ENCODE results near the gene DOCK3. TPM values are rescaled to one million over a fixed set of nuclear protein-coding genes. Genes with fewer than 3 reads are reported as not detected.

DOCK3 gene
- total RNA-seq, 1 experiment from 2014 or later, result 5.6 TPM

GRCh38 chr3:50676031-50676705 is 1.4 kb downstream of the DOCK3 start (continued):
- TF ChIP-seq, protein P1, sequence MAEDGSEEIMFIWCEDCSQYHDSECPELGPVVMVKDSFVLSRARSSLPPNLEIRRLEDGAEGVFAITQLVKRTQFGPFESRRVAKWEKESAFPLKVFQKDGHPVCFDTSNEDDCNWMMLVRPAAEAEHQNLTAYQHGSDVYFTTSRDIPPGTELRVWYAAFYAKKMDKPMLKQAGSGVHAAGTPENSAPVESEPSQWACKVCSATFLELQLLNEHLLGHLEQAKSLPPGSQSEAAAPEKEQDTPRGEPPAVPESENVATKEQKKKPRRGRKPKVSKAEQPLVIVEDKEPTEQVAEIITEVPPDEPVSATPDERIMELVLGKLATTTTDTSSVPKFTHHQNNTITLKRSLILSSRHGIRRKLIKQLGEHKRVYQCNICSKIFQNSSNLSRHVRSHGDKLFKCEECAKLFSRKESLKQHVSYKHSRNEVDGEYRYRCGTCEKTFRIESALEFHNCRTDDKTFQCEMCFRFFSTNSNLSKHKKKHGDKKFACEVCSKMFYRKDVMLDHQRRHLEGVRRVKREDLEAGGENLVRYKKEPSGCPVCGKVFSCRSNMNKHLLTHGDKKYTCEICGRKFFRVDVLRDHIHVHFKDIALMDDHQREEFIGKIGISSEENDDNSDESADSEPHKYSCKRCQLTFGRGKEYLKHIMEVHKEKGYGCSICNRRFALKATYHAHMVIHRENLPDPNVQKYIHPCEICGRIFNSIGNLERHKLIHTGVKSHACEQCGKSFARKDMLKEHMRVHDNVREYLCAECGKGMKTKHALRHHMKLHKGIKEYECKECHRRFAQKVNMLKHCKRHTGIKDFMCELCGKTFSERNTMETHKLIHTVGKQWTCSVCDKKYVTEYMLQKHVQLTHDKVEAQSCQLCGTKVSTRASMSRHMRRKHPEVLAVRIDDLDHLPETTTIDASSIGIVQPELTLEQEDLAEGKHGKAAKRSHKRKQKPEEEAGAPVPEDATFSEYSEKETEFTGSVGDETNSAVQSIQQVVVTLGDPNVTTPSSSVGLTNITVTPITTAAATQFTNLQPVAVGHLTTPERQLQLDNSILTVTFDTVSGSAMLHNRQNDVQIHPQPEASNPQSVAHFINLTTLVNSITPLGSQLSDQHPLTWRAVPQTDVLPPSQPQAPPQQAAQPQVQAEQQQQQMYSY (CRISPR knock-in tag; IDR thresholded peaks at IDR 0.05), result no peak
- no peak for TF ChIP-seq ZSCAN18 (CRISPR knock-in tag; IDR thresholded peaks at IDR 0.05)
- no peak for TF ChIP-seq ESRRA (CRISPR knock-in tag; IDR thresholded peaks at IDR 0.05; ENCODE audit: borderline replicate concordance)
- TF ChIP-seq ZBTB21 (CRISPR knock-in tag; IDR thresholded peaks at IDR 0.05; ENCODE audit: borderline replicate concordance), result no peak

DNA sequence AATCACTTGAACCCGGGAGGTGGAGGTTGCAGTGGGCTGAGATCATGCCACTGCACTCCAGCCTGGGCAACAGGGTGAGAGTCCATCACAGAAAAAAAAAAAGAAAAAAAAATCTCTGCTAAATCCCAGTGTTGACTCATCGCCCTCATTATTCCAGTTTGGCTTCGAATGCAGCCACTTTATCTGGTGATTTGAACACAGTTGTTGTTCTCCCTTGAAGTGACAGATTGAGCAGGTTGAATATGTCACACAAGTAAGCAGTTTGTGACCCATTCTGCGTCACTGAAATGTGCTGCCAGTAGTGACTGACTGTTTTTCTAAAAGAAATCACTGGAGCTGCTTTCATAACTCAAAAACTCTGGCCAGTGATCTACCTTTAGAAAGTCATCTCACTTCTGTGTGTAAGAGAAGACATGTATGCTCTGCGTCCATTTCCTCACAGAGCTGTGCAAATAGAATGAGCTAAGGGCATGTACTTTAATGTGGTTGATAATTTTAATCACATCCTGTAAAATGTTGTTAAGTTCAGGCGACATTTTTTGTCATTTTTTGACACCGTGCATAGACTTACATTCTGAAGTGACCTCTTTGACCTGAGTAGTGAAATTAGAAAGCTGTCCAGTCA is 12.5 kb downstream of the DOCK3 start:
- Mint-ChIP-seq H3K4me1 (peaks cover 24% of the 10 kb centered on the region), H3K27ac (peak overlapping the region; percentile 38; the same call in 1 of the 2 replicates), H3K36me3 (peaks cover 5% of the 10 kb centered on the region; the same call in 1 of the 2 replicates), H3K27me3 (ENCODE audit: low read depth) (no peaks in the 10 kb centered on the region), H3K9me3 (peaks cover 5% of the 10 kb centered on the region), H3K4me3 (no peak overlapping the region)
- POLR2A ChIA-PET, result interaction anchor here (0.7 kb wide), 1 partner anchor 59 kb away, joined by 5 read pairs; no protein-coding TSS in a partner anchor
- CTCF ChIA-PET, result no interaction called here
- DNase-seq (ENCODE audit: low spot score) (no peak), ATAC-seq (no peak)
- TF ChIP-seq, protein P2, sequence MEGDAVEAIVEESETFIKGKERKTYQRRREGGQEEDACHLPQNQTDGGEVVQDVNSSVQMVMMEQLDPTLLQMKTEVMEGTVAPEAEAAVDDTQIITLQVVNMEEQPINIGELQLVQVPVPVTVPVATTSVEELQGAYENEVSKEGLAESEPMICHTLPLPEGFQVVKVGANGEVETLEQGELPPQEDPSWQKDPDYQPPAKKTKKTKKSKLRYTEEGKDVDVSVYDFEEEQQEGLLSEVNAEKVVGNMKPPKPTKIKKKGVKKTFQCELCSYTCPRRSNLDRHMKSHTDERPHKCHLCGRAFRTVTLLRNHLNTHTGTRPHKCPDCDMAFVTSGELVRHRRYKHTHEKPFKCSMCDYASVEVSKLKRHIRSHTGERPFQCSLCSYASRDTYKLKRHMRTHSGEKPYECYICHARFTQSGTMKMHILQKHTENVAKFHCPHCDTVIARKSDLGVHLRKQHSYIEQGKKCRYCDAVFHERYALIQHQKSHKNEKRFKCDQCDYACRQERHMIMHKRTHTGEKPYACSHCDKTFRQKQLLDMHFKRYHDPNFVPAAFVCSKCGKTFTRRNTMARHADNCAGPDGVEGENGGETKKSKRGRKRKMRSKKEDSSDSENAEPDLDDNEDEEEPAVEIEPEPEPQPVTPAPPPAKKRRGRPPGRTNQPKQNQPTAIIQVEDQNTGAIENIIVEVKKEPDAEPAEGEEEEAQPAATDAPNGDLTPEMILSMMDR (IDR thresholded peaks at IDR 0.05), result no peak
- TF ChIP-seq ZNF396 (CRISPR knock-in tag; IDR thresholded peaks at IDR 0.05; ENCODE audit: borderline replicate concordance) (no peak), HMGA2 (CRISPR knock-in tag; IDR thresholded peaks at IDR 0.05) (no peak), E2F4 (CRISPR knock-in tag; IDR thresholded peaks at IDR 0.05; ENCODE audit: borderline replicate concordance, low read depth) (no peak), NR2C2 (CRISPR knock-in tag; IDR thresholded peaks at IDR 0.05) (no peak), NFYB (CRISPR knock-in tag; conservative IDR thresholded peaks at IDR 0.05; ENCODE audit: low read depth) (no peak), ZNF232 (CRISPR knock-in tag; IDR thresholded peaks at IDR 0.05) (no peak), ZNF281 (CRISPR knock-in tag; IDR thresholded peaks at IDR 0.05) (no peak)
- TF ChIP-seq, protein P3, sequence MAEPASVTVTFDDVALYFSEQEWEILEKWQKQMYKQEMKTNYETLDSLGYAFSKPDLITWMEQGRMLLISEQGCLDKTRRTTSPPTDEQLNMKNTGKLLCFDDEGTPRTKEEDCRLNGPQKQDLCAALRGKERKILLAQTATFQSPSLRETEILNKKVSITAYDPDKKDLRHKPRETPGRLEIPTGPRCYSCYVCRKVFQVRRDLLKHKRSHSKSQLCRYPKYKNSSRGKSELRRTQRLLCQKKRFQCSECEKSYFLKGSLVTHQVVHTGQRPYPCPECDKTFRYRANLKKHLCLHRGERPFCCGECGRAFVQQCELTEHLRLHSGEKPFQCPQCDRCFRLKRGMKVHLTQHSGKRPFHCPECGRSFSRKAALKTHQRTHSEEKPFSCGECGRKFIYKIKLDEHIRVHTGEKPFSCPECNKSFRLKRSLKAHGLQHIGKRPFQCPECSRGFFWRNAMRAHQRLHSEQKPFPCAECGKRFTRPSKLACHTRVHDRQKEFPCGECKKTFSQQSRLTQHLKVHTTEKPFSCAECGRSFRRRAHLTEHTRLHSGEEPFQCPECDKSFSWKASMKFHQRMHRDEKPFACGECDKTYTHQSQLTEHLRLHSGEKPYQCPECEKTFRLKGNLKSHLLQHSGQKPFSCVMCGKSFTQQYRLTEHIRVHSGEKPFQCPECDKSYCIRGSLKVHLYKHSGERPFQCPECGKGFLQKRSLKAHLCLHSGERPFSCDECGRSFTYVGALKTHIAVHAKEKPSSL (CRISPR knock-in tag; conservative IDR thresholded peaks at IDR 0.05), result no peak
- TF ChIP-seq, protein P4, sequence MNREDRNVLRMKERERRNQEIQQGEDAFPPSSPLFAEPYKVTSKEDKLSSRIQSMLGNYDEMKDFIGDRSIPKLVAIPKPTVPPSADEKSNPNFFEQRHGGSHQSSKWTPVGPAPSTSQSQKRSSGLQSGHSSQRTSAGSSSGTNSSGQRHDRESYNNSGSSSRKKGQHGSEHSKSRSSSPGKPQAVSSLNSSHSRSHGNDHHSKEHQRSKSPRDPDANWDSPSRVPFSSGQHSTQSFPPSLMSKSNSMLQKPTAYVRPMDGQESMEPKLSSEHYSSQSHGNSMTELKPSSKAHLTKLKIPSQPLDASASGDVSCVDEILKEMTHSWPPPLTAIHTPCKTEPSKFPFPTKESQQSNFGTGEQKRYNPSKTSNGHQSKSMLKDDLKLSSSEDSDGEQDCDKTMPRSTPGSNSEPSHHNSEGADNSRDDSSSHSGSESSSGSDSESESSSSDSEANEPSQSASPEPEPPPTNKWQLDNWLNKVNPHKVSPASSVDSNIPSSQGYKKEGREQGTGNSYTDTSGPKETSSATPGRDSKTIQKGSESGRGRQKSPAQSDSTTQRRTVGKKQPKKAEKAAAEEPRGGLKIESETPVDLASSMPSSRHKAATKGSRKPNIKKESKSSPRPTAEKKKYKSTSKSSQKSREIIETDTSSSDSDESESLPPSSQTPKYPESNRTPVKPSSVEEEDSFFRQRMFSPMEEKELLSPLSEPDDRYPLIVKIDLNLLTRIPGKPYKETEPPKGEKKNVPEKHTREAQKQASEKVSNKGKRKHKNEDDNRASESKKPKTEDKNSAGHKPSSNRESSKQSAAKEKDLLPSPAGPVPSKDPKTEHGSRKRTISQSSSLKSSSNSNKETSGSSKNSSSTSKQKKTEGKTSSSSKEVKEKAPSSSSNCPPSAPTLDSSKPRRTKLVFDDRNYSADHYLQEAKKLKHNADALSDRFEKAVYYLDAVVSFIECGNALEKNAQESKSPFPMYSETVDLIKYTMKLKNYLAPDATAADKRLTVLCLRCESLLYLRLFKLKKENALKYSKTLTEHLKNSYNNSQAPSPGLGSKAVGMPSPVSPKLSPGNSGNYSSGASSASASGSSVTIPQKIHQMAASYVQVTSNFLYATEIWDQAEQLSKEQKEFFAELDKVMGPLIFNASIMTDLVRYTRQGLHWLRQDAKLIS (CRISPR knock-in tag; IDR thresholded peaks at IDR 0.05; ENCODE audit: borderline replicate concordance), result no peak
- TF ChIP-seq, protein P5, sequence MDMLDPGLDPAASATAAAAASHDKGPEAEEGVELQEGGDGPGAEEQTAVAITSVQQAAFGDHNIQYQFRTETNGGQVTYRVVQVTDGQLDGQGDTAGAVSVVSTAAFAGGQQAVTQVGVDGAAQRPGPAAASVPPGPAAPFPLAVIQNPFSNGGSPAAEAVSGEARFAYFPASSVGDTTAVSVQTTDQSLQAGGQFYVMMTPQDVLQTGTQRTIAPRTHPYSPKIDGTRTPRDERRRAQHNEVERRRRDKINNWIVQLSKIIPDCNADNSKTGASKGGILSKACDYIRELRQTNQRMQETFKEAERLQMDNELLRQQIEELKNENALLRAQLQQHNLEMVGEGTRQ (CRISPR knock-in tag; IDR thresholded peaks at IDR 0.05), result no peak

All from WTC11 (cell line).